HG02973 (cell line): ENCODE measurements around the gene CYSLTR2.
"Not testable (repeated sequence)": the region's sequence is repeated elsewhere in the genome, so short reads cannot be mapped to it uniquely, and the experiment has no call there.

Experiments
- ATAC-seq: cut with Tn5 transposase; IDR thresholded peaks from one replicate; pipeline ENCODE4 v1.9.1; 2021; ENCODE audit warnings: moderate library complexity; ENCODE audit not compliant: unreplicated experiment

Gene CYSLTR2

GRCh38 chr13:48644141-48644540, 9.6 kb upstream of the CYSLTR2 start:
- ATAC-seq: no peak

GRCh38 chr13:48644951-48645350, 8.8 kb upstream of the CYSLTR2 start:
- no peak for ATAC-seq

DNA sequence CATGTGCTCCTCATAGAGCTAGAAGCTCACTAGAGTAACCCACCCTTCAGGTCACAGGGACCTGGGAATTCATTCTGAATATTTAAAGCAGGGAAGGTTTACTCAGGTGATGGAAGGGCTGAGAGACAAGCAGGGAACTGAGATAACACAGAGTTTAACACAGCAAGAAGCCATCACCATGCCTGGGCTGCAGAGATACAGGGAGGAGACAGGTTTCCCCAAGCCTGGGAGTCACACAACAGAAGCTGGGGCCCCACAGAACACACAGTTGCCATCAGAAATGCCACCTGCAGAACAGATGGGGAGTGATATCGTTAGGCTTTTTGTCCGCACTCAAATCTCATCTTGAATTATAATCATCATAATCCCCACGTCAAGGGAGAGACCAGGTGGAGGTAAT, 7.9 kb upstream of the CYSLTR2 start:
- no peak for ATAC-seq

DNA sequence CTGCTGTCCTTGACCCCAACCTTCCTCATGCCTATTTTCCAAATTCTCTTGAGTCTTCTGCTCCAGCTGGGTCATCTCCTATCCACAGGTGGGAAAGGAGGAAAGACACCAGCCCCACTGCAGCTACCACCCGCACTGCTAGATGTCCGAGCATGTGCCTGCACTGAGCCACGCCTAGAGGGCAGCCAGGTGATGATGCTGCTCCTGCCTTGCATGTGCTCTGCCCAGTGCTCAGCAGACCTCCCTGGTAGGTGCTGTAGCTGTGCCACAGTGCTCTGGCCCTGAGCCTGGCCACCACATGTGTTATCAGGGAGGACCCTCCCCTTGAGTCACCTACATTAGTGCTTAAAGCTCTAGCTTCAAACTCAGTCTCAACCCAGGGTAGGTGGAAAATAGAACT, 6.9 kb upstream of the CYSLTR2 start:
- ATAC-seq: no peak

DNA sequence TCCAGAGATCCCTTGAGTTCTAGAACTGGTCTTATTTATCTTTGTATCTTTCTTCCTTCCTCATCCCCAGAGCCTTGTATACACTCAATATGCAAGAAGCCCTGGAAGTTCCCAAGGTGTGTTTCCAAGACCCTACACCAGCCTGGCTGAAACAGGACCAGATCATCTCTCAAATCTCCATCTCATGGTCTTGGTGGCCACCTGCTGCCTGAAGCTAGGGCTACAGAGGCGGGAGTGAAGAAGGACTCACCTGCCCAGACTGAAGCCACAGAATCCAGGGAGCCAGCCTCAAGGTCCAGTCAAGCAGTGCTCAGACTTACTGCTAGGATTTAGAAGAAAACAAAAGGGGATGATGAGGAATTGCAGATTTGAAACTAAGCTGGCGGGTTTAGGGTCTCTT, 6.1 kb upstream of the CYSLTR2 start:
- no peak for ATAC-seq

DNA sequence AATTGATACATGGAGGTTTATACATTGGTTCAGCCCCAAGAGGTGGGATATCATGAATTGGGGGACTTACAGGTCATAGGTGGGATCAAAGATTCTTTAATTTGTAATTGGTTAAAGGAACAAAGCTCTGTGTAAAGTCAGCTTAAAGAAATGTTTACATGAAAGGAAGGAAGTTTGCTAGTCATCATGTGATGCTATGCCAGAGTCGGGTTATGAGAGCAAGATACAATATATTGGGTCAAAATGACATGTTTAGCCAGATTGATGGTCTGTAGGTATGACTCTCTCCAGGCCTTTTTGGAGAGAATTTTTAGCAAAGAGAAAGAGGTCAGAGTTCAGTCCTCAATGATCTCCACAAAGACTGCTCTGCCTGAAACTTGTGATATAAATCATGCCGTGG, 5.3 kb upstream of the CYSLTR2 start:
- no peak for ATAC-seq

DNA sequence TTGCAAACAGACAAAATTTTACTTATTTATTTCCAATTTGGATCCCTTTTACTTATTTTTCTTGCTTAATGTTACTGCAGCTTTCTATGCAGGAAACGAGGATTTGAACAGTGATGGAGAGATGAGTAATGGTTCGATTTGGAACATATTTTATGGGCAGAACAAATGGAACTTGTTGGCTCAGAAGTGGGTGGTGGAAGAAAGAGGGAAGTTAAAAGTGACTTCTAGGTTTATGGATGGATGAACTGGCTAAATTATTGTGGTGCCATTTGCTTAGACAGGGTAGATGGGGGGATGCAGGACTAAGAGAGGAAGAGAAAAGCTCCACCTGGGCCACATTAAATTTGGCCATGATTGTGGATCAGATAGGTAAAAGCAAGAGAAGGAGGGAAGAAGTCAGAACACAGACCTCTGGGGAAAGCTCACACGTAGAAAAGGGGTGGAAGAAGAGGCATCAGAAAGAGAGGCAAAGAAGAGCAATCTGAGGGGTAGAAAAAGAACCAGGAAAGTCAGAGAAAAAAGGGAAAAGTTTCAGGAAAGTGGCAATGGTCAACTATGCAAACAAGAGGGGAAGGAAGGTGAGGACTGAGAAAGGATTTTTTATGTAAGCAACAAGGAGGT, 768 bp upstream of the CYSLTR2 start:
- no peak for ATAC-seq

DNA sequence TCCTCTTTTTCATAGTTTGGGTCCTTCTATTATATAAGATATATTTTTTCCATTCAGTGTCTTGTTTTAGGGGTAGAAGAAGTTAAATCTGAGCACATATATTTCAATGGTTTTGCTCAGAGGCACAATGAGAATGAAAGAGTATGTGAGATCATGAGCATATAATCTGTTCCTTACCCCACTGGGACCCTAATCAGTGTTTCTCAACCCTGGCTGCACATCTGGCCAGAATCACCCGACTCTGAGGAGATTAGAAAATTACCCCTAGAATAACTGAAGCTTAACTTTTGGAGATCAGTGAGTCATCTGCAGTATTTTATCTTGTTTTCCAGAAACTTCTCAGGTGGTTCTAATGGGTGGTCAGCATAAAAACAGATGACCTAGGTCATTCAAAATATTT, 782 bp downstream of the CYSLTR2 start:
- no peak for ATAC-seq

GRCh38 chr13:48655291-48655690, 1.6 kb downstream of the CYSLTR2 start:
- ATAC-seq: no peak

DNA sequence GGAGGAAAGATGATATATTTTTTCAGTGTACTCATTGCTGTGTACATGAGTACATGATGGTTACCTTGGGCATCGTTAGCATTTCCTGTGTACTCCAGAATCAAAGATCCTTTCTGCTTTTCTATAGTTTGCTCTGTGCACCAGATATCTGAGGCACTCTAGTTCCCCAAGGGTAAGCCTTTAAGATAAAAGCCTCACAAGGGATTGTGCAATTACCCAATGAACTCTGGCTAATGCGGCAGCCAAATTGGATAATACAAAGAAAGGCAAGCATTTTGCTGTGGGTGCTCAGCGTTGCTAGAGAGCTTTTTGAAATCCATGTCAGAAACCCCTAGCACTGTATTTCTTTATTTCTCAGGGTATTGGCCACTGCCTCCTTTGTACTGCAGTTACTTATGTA, 2.9 kb downstream of the CYSLTR2 start:
- no peak for ATAC-seq

- no peak for ATAC-seq
Measured at GRCh38 chr13:48660361-48661076, 6.8 kb downstream of the CYSLTR2 start.

DNA sequence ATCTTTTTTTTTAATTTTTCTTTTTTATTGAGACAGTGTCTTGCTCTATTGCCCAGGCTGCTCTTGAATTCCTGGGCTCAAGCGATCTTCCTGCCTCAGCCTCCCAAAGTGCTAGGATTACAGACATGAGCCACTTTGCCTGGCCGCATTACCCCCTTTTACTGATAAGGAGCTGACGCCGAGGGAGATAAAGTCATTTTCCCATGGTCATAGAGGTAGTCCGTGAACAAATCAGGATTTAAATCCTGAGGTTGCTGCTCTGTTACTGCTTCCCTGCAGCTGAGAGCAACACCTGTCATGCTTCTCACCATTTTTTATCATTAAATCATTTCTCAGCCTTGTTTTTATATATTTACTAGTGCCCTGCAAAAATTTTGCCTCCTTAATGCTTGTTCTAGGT, 7.4 kb downstream of the CYSLTR2 start:
- ATAC-seq: no peak

- ATAC-seq: no peak
Measured at GRCh38 chr13:48662226-48662625, 8.5 kb downstream of the CYSLTR2 start.

DNA sequence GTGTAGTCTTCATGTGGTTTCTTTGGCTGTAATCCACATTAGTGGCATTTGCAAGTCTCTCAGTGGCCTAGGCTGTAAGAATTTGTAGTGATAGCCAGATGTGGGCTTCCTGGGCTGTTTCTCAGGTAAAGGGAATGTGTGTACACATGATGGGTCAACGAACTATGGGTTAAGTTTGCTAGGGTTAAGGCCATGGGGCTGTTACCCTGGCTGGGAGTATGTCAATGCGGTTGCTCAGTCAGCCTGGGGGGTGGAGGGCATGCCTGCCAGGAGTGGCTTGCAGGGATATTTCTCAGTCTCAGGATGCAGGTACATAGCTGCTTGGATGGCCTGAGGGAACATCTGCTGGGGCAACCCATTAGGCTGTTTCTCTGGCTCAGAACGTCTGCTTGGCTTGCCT, 13.4 kb downstream of the CYSLTR2 start:
- ATAC-seq: no peak

- ATAC-seq: not testable (repeated sequence)
Measured at GRCh38 chr13:48671421-48671820, 17.7 kb downstream of the CYSLTR2 start.

DNA sequence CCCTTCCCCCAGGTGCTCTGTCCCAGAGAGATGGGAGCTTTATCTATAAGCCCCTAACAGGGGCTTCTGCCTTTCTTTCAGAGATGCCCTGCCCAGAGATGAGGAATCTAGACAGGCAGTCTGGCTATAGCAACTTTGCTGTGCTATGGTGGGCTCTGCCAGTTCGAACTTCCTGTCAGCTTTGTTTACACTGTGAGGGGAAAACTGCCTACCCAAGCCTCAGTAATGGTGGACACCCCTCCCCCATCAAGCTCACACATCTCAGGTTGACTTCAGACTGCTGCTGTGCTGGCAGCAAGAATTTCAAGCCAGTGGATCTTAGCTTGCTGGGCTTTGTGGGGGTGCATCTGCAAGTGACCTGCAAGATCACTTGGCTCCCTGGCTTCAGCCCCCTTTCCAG, 21.5 kb downstream of the CYSLTR2 start:
- no peak for ATAC-seq

GRCh38 chr13:48678316-48678715, 24.6 kb downstream of the CYSLTR2 start:
- ATAC-seq: no peak

DNA sequence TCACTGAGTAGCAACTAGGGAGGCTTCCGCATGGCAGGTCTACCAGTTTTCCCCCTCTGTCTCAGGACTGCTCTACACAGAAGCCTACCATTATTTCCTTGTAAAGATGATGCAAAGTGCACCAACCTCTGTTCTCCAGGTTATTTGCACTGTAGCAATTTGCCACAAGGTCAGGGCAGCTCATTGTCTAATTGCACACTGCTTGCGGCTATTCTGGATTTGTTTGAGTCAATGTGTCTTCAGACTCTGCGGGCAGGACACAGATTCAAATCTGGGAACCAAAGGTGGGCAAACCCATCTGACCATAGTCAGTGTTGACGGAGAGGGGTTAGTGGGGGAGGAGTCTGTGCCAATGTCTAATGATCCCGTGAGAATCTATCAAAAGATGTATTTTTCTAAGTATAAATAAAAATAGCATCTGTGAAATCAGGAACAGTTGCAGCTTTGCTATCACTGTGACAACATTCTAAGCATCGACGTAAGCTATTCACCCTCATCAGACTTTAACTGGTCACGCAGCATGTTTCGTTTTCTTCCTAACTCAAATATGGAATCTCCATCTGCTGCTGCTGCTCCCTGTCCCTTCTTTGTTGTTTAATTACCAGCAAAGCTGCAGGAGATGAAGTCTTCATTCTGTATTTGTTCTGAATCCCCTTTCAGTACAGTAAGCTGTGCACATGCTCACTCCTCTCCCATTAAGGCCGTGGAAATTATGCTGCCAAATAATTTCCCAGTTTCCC, 26.4 kb downstream of the CYSLTR2 start:
- no peak for ATAC-seq

GRCh38 chr13:48680756-48681392, 27.1 kb downstream of the CYSLTR2 start:
- no peak for ATAC-seq

GRCh38 chr13:48681905-48682304, 28.2 kb downstream of the CYSLTR2 start:
- ATAC-seq: no peak

GRCh38 chr13:48682436-48682835, 28.7 kb downstream of the CYSLTR2 start:
- no peak for ATAC-seq
